Osteoblast (primary cell): ENCODE data around the gene ITPRIP. TPM values are rescaled to one million over a fixed set of nuclear protein-coding genes. Genes with fewer than 3 reads are reported as not detected.
A peak's percentile ranks its signal among the peaks of the same experiment; 100 is the strongest.

Experiments used
- DNase-seq: peaks from one replicate; pipeline ENCODE4 v3.0.0; 2011; ENCODE audit warnings: low spot score, mixed read lengths; ENCODE audit not compliant: insufficient read length; ENCODE audit errors: missing footprints
- H2AFZ ChIP-seq: 2 replicates; pipeline ENCODE4 v1.6.0; 2011; ENCODE audit warnings: mild to moderate bottlenecking, low read length
- H3K27ac ChIP-seq: 2 replicates; pipeline ENCODE4 v1.5.1; 2011; ENCODE audit warnings: mild to moderate bottlenecking, low read depth, low read length, moderate library complexity
- H3K27me3 ChIP-seq: 2 replicates; pipeline ENCODE4 v1.6.0; 2012; ENCODE audit warnings: mild to moderate bottlenecking, control low read depth, inconsistent platforms, low read length, moderate library complexity; ENCODE audit not compliant: insufficient read depth
- H3K36me3 ChIP-seq: 2 replicates; pipeline ENCODE4 v1.5.1; 2011; ENCODE audit warnings: mild to moderate bottlenecking, low read length, control low read depth, moderate library complexity; ENCODE audit not compliant: insufficient read depth
- H3K4me1 ChIP-seq: 2 replicates; pipeline ENCODE4 v1.5.1; 2011; ENCODE audit warnings: mild to moderate bottlenecking, low read length, control low read depth, moderate library complexity; ENCODE audit not compliant: insufficient read depth
- H3K4me2 ChIP-seq: 2 replicates; pipeline ENCODE4 v1.6.0; 2011; ENCODE audit warnings: mild to moderate bottlenecking, low read length; ENCODE audit not compliant: insufficient read depth
- H3K4me3 ChIP-seq: fragments of 200-600 bp; sonication (generic); 3 replicates; pipeline ENCODE4 v1.5.1; 2012; ENCODE audit warnings: mild to moderate bottlenecking, low read length, inconsistent platforms; ENCODE audit not compliant: insufficient read depth
- H3K79me2 ChIP-seq: 2 replicates; pipeline ENCODE4 v1.6.0; 2012; ENCODE audit warnings: mild to moderate bottlenecking, low read length, control low read depth, inconsistent platforms; ENCODE audit not compliant: insufficient read depth
- H3K9me3 ChIP-seq: 2 replicates; pipeline ENCODE4 v1.5.1; 2011; ENCODE audit warnings: low read depth, low read length, control low read depth
- H4K20me1 ChIP-seq: 2 replicates; pipeline ENCODE4 v1.6.0; 2012; ENCODE audit warnings: mild to moderate bottlenecking, low read length, control low read depth; ENCODE audit not compliant: insufficient read depth
- total RNA-seq: library from RNA; depleted of rRNA; stranded (reverse); fragments of >200 nt; gene quantifications from 2 replicates; pipeline ENCODE4 v1.2.3, GENCODE V29; 2012
- TF ChIP-seq, protein P1 (sequence below): IDR thresholded peaks from 2 replicates; pipeline ENCODE4 v1.5.1; 2011; ENCODE audit warnings: mild to moderate bottlenecking, low read depth, low read length, moderate library complexity; ENCODE audit errors: extremely low read depth

Gene ITPRIP
- total RNA-seq, 1 donor, result 14.8 TPM

DNA sequence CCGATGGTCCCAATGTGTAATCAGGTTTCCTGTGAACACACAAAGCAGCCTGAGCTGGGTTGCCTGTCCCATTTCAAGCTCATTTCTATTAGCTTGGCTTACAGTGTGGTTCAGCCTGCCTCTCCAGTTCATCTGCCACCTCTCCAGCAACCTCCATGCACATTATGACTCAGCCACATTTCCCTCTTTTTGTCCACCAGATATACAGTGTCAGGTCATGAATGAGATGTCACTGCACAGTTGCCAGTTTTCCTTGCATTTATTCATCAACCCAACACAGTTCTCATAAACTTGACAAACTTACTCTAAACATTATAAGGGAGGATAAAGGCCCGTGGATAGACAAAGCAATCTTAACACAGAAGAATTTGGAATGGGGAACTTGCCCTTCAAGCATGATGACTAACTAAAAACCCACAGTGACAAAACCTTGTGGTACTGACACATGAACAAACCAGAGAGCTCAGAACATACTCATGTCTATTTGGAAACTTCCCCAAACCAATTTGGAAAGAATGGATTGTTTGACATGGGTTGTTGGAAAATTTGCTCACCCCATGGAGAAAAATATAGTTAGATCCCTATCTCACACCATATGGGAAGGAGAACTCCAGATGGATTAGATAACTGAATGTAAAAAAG lies 12.9 kb upstream of the ITPRIP start:
- TF ChIP-seq, protein P1, sequence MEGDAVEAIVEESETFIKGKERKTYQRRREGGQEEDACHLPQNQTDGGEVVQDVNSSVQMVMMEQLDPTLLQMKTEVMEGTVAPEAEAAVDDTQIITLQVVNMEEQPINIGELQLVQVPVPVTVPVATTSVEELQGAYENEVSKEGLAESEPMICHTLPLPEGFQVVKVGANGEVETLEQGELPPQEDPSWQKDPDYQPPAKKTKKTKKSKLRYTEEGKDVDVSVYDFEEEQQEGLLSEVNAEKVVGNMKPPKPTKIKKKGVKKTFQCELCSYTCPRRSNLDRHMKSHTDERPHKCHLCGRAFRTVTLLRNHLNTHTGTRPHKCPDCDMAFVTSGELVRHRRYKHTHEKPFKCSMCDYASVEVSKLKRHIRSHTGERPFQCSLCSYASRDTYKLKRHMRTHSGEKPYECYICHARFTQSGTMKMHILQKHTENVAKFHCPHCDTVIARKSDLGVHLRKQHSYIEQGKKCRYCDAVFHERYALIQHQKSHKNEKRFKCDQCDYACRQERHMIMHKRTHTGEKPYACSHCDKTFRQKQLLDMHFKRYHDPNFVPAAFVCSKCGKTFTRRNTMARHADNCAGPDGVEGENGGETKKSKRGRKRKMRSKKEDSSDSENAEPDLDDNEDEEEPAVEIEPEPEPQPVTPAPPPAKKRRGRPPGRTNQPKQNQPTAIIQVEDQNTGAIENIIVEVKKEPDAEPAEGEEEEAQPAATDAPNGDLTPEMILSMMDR, result no peak
- no peak overlapping the region for H2AFZ ChIP-seq
- H3K79me2 ChIP-seq, result no peaks in the 10 kb centered on the region
- DNase-seq, result peak; percentile 73
- H3K36me3 ChIP-seq, result no peaks in the 10 kb centered on the region
- H4K20me1 ChIP-seq, result no peaks in the 10 kb centered on the region
- H3K27me3 ChIP-seq, result peaks cover 4% of the 10 kb centered on the region
- no peak overlapping the region for H3K4me3 ChIP-seq
- peak overlapping the region; percentile 84 for H3K27ac ChIP-seq
- no peaks in the 10 kb centered on the region for H3K9me3 ChIP-seq
- H3K4me1 ChIP-seq, result peaks cover 28% of the 10 kb centered on the region
- H3K4me2 ChIP-seq, result peak overlapping the region; percentile 38

- TF ChIP-seq, protein P1, result peak; percentile 66
- peak; percentile 78 for DNase-seq
- Histone ChIP-seq H3K4me1 (peaks cover 28% of the 10 kb centered on the region), H3K36me3 (no peaks in the 10 kb centered on the region), H3K27ac (peak overlapping the region; percentile 84), H4K20me1 (no peaks in the 10 kb centered on the region), H3K27me3 (no peaks in the 10 kb centered on the region), H2AFZ (peak overlapping the region; percentile 67), H3K4me2 (peak overlapping the region; percentile 68), H3K9me3 (no peaks in the 10 kb centered on the region), H3K79me2 (no peaks in the 10 kb centered on the region), H3K4me3 (peak overlapping the region; percentile 44)
Measured at GRCh38 chr10:104350127-104350635, 11.9 kb upstream of the ITPRIP start.

DNA sequence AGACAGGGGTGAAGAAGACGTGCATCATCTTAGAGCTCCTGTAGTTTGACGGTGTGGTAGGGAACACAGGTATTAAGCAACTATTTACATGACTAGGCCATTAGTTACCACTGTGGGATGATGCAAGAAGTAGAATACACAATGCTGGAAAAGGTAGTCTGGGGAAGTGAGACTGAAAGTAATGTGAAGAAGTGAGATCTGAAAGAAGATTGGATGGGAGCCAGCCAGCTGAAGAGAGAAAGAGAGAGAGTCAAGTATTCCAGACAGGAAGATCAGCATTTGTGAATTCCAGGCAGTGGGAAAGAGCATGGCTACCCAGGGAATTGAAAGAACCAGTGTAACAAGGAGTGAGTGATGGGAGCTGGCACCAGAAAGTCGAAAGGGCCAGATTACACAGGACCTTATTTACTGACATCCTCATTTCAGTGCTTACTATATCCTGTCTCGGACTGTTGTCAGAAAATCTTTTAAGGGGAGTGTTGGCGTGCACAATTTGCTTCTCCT lies 11.4 kb upstream of the ITPRIP start:
- TF ChIP-seq, protein P1, result no peak
- peaks cover 28% of the 10 kb centered on the region for H3K4me1 ChIP-seq
- H3K27ac ChIP-seq, result peak overlapping the region; percentile 58
- H3K27me3 ChIP-seq, result no peaks in the 10 kb centered on the region
- H4K20me1 ChIP-seq, result no peaks in the 10 kb centered on the region
- DNase-seq, result no peak
- no peaks in the 10 kb centered on the region for H3K36me3 ChIP-seq
- H3K4me3 ChIP-seq, result peak overlapping the region; percentile 44
- no peaks in the 10 kb centered on the region for H3K79me2 ChIP-seq
- H2AFZ ChIP-seq, result peak overlapping the region; percentile 67
- H3K9me3 ChIP-seq, result no peaks in the 10 kb centered on the region
- peak overlapping the region; percentile 68 for H3K4me2 ChIP-seq

DNA sequence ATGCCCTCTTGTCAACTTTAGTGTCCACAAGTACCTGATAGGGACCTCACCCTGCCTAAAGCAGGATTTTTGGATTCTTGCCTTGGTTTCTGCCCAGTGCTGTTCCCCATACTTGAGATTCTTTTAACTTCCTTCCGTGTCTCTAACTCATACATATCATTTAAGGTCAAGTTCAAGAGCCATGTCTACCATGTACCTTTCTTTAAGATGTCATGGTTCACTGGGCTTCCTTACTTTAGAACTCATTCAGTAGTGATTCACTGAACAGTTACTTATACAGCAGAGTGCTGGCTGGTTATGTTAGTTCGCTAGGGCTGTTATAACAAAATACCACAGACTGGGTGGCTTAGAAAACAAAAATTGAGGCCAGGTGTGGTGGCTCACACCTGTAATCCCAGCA lies 10.3 kb upstream of the ITPRIP start:
- TF ChIP-seq, protein P1, result no peak
- no peak for DNase-seq
- no peak overlapping the region for H3K4me3 ChIP-seq
- H2AFZ ChIP-seq, result no peak overlapping the region
- H3K27ac ChIP-seq, result no peak overlapping the region
- peaks cover 28% of the 10 kb centered on the region for H3K4me1 ChIP-seq
- no peaks in the 10 kb centered on the region for H3K79me2 ChIP-seq
- H3K27me3 ChIP-seq, result no peaks in the 10 kb centered on the region
- no peaks in the 10 kb centered on the region for H4K20me1 ChIP-seq
- H3K36me3 ChIP-seq, result no peaks in the 10 kb centered on the region
- no peak overlapping the region for H3K4me2 ChIP-seq
- no peaks in the 10 kb centered on the region for H3K9me3 ChIP-seq
